NCI-H526 treated with DMSO at 0.1 percent for 48 hours (cell line): ENCODE measurements around the gene CCDC146.
"Not testable (repeated sequence)": the region's sequence is repeated elsewhere in the genome, so short reads cannot be mapped to it uniquely, and the experiment has no call there.

ENCODE experiments used
- DNase-seq: peaks from one replicate; lab custom pipeline; 2025; lab: John Stamatoyannopoulos, UW

CCDC146 gene

DNA sequence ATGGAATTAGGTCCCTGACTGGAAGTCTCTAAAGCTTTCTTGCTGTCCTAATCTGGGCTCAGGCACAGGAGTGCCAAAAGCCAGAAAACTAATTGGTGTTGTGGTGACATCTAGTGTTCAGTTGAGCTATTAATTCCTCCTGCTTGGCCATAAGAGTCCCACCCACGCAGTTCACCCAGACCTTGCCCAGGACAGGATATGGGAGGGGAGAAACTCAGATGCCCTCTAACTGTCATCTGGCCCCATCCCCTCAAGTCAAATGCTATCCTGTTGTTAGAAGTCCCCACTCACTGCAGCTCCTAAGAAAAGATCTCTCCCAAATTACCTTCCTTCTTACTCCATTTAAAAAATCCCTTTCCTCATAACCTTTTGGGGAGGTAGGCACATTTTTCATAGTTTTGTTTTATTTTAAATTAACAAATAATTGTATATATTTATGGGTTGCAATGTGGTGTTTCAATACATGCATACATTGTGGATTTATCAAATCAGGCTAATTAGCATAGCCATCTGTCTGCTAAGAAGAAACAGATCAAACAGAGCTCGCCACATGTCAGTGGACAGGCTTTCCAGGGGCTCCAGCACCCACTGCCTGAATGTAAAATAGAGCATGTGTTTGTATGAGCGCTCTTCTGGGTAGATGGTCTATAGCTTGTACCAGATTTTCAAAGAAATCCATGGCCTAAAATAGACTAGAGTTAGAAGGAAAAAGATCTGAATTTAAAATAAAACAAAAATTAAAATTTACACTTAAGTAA is 209.7 kb downstream of the CCDC146 start:
- peak; percentile 71 for DNase-seq

DNA sequence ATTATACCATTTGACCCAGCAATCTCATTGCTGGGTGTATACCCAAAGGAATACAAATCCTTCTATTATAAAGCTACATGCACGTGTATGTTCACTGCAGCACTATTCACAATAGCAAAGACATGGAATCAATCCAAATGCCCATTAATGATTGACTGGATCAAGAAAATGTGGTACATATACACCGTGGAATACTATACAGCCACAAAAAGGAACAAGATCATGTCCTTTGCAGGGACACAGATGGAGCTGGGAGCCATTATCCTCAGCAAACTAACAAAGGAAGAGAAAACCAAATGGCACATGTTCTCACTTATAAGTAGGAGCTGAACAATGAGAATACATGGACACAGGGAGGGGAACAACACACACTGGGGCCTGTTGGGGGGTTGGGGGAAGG is 211.6 kb downstream of the CCDC146 start:
- DNase-seq: not testable (repeated sequence)

DNA sequence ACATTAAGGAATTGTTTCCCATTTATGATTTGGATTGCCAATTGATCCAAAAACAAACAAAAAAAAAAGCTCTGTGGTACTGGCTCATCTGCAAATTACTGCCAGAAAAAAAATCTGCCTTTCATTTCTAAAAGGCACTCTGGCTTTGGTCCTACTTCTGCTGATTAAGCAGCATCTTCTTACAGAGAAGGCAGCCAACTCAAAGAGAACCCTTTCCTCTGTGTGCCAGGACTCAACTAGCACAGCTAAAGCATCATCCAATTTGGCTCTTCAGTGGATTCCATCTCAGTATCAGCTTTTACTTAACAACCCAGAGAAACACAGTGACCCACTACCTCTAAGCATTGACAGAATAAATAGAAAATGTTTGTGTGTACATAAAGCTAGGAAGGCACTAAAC is 213.2 kb downstream of the CCDC146 start:
- DNase-seq: no peak

DNA sequence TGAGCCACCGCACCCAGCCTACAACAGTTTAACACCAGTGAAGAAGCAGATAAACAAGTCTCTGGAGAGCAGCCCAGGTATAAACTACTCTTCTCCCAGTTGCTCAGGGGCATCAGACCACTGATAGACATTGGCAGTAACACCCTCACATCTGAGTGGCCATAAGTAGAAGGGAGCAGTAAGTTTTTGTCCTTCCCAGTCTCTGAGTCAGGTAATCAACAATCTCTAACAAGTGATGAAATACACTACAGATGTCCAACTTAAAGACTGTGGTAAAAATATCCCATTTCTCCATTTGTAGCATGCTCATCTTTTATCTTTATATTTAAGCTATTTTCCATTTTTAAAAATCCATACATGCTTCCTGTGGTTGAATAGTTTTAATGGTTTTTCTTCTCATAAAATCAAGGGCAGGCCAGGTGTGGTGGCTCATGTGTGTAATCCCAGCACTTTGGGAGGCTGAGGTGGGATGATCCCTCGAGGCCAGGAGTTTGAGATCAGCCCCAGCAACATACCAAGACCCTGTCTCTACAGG is 215.1 kb downstream of the CCDC146 start:
- no peak for DNase-seq

DNA sequence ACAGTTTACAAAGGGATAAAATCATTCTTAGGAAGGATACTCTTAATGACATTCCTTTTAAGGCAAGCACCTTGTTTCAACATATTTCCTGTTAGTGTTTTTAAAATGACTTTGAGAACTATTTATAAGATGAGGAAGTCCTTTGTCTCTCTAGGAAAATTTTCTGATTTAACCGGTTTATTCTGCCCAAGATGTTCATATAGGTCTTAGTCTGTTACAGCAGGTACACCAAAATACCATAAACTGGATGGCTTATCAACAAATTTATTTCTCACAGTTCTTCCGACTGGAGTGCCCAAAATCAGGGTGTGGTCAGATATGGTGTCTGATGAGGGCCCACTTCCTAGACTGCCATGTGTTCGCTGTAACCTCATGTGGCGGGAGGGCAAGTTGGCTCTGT is 215.8 kb downstream of the CCDC146 start:
- no peak for DNase-seq

DNA sequence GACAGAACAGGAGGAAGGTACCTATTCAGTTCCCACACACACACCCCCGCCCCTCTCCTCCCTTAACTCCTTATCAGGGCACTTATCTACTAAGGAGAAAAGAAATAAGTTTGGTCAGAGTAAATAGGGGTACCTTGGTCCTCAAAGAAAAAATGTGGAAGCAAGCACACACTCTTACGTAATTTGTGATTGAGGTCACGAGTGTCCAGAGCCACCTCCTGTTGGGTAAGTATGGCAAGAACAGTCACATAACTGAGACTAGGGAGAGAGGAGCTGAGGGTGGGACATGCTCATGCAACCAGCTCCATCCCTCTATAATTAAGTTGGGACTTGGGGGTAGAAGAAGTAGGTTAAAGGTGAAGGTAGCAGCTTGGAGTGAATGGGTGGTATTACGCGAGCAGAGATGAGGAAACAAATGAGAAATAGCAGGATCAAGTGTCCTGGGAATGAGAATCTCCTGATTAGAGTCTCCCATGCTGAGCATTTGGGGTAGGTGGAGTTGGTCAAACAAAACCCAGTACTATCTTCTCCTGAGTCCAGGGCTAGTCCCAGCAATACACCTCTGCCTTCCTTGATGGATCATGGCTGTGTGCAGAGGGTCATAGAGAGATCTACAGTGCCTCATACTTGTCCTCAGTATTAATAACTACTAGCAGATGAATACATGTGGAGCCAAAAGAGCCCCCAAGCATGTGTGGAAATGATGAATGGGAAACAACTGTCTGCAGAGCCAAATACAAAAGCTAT is 216.6 kb downstream of the CCDC146 start:
- DNase-seq: no peak

DNA sequence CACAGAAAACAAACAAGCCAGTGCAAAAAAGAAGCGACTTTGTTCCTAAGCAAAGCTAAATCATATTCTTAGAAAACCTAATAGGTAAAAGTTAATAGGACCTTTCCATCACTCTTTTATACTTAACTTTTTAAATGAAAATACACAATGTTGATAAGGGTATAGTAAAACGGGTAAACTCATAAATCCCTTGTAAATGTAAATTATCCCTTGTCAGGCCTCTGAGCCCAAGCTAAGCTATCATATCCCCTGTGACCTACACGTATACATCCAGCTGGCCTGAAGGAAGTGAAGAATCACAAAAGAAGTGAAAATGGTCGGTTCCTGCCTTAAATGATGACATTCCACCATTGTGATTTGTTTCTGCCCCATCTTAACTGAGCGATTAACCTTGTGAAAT is 217.3 kb downstream of the CCDC146 start:
- no peak for DNase-seq
